ENCODE measurements around the gene ROBO1. TPM values are rescaled to one million over a fixed set of nuclear protein-coding genes. Genes with fewer than 3 reads are reported as not detected.

The ROBO1 gene
- total and polyA plus RNA-seq, 2 donors from 2014 or later, result 2.1 to 22.1 TPM

- Histone ChIP-seq H3K36me3 (ENCODE audit: control insufficient read depth in 2 of 3, insufficient read depth in 3 of 3, low read length in 3 of 3) (no peaks in the 10 kb centered on the region), H3K27ac (ENCODE audit: low read depth in 2 of 2, low read length in 2 of 2) (no peak overlapping the region), H3K9ac (ENCODE audit: low read length in 3 of 3) (no peak overlapping the region), H3K27me3 (ENCODE audit: control insufficient read depth, insufficient read depth, low read length) (no peaks in the 10 kb centered on the region), H3K4me1 (ENCODE audit: control insufficient read depth in 2 of 3, insufficient read depth in 2 of 3, low read depth in 1 of 3, low read length in 3 of 3) (no peaks in the 10 kb centered on the region), H3K4me3 (ENCODE audit: low read length in 3 of 3) (no peak overlapping the region), H3K9me3 (ENCODE audit: control insufficient read depth in 2 of 3, insufficient read depth in 1 of 3, low read length in 3 of 3) (no peaks in the 10 kb centered on the region)
- FAIRE-seq, result no peak
- no peak for TF ChIP-seq CTCF (IDR thresholded peaks at IDR 0.05; ENCODE audit: borderline replicate concordance, extremely low read depth, insufficient read depth)
- intact Hi-C loops (cut with DNase I), result no loop called here
- DNase-seq, result no peak
Measured at GRCh38 chr3:78838362-78838761, 929.4 kb downstream of the ROBO1 start.

- Histone ChIP-seq H3K9ac (ENCODE audit: low read length in 3 of 3) (no peak overlapping the region), H3K9me3 (ENCODE audit: control insufficient read depth in 2 of 3, insufficient read depth in 1 of 3, low read length in 3 of 3) (no peaks in the 10 kb centered on the region), H3K27me3 (ENCODE audit: control insufficient read depth, insufficient read depth, low read length) (no peaks in the 10 kb centered on the region), H3K4me1 (ENCODE audit: control insufficient read depth in 2 of 3, insufficient read depth in 2 of 3, low read depth in 1 of 3, low read length in 3 of 3) (no peaks in the 10 kb centered on the region), H3K27ac (ENCODE audit: low read depth in 2 of 2, low read length in 2 of 2) (no peak overlapping the region), H3K36me3 (ENCODE audit: control insufficient read depth in 2 of 3, insufficient read depth in 3 of 3, low read length in 3 of 3) (no peaks in the 10 kb centered on the region), H3K4me3 (ENCODE audit: low read length in 3 of 3) (no peak overlapping the region)
- DNase-seq, result no peak
- FAIRE-seq, result no peak
- intact Hi-C loops (cut with DNase I), result no loop called here
- TF ChIP-seq CTCF (IDR thresholded peaks at IDR 0.05; ENCODE audit: borderline replicate concordance, extremely low read depth, insufficient read depth), result no peak
Measured at GRCh38 chr3:78834910-78835309, 932.9 kb downstream of the ROBO1 start.

GRCh38 chr3:78832785-78833204 lies 935.0 kb downstream of the ROBO1 start:
- H3K36me3 ChIP-seq (ENCODE audit: control insufficient read depth in 2 of 3, insufficient read depth in 3 of 3, low read length in 3 of 3), result no peaks in the 10 kb centered on the region
- no peak overlapping the region for H3K27ac ChIP-seq (ENCODE audit: low read depth in 2 of 2, low read length in 2 of 2)
- TF ChIP-seq CTCF (IDR thresholded peaks at IDR 0.05; ENCODE audit: borderline replicate concordance, extremely low read depth, insufficient read depth), result no peak
- no peaks in the 10 kb centered on the region for H3K4me1 ChIP-seq (ENCODE audit: control insufficient read depth in 2 of 3, insufficient read depth in 2 of 3, low read depth in 1 of 3, low read length in 3 of 3)
- no peak for FAIRE-seq
- intact Hi-C loops (cut with DNase I), result no loop called here
- no peaks in the 10 kb centered on the region for H3K9me3 ChIP-seq (ENCODE audit: control insufficient read depth in 2 of 3, insufficient read depth in 1 of 3, low read length in 3 of 3)
- DNase-seq, result no peak
- no peak overlapping the region for H3K9ac ChIP-seq (ENCODE audit: low read length in 3 of 3)
- H3K4me3 ChIP-seq (ENCODE audit: low read length in 3 of 3), result no peak overlapping the region
- no peaks in the 10 kb centered on the region for H3K27me3 ChIP-seq (ENCODE audit: control insufficient read depth, insufficient read depth, low read length)

- H3K4me1 ChIP-seq (ENCODE audit: control insufficient read depth in 2 of 3, insufficient read depth in 2 of 3, low read depth in 1 of 3, low read length in 3 of 3), result no peaks in the 10 kb centered on the region
- DNase-seq (no peak), FAIRE-seq (no peak)
- H3K9ac ChIP-seq (ENCODE audit: low read length in 3 of 3), result no peak overlapping the region
- TF ChIP-seq CTCF (IDR thresholded peaks at IDR 0.05; ENCODE audit: borderline replicate concordance, extremely low read depth, insufficient read depth), result no peak
- no peaks in the 10 kb centered on the region for H3K9me3 ChIP-seq (ENCODE audit: control insufficient read depth in 2 of 3, insufficient read depth in 1 of 3, low read length in 3 of 3)
- no peak overlapping the region for H3K27ac ChIP-seq (ENCODE audit: low read depth in 2 of 2, low read length in 2 of 2)
- no peaks in the 10 kb centered on the region for H3K36me3 ChIP-seq (ENCODE audit: control insufficient read depth in 2 of 3, insufficient read depth in 3 of 3, low read length in 3 of 3)
- H3K27me3 ChIP-seq (ENCODE audit: control insufficient read depth, insufficient read depth, low read length), result no peaks in the 10 kb centered on the region
- intact Hi-C loops (cut with DNase I), result no loop called here
- no peak overlapping the region for H3K4me3 ChIP-seq (ENCODE audit: low read length in 3 of 3)
Measured at GRCh38 chr3:78831446-78831972, 936.3 kb downstream of the ROBO1 start.

Data from kidney (tissue), 14 donors.